Sigmoid colon (tissue), 7 donors: Measurements from ENCODE around the gene CDCA7L. TPM values are rescaled to one million over a fixed set of nuclear protein-coding genes. Genes with fewer than 3 reads are reported as not detected.

Experiments used
- DNase-seq: peaks from one replicate; pipeline ENCODE4 v3.0.0-alpha.2; 2019
- H3K27ac ChIP-seq, 4 donors: fragments of 200-600 bp; sonication (generic); one replicate each; pipeline ENCODE4 v1.5.1; 2016 to 2019; ENCODE audit warnings: mild to moderate bottlenecking in 1 of 4
- H3K27me3 ChIP-seq, 3 donors: fragments of 200-600 bp; sonication (generic); one replicate each; pipeline ENCODE4 v1.5.1; 2019; ENCODE audit warnings: mild to moderate bottlenecking in 1 of 3
- H3K36me3 ChIP-seq, 4 donors: fragments of 200-600 bp; sonication (generic); one replicate each; pipeline ENCODE4 v1.5.1; 2016 to 2019
- H3K4me1 ChIP-seq, 4 donors: fragments of 200-600 bp; sonication (generic); one replicate each; pipeline ENCODE4 v1.5.1; 2017 to 2019
- H3K4me3 ChIP-seq, 4 donors: fragments of 200-600 bp; sonication (generic); one replicate each; pipeline ENCODE4 v1.5.1; 2017 to 2019; ENCODE audit warnings: mild to moderate bottlenecking in 2 of 4, moderate library complexity in 1 of 4
- H3K9me3 ChIP-seq, 4 donors: fragments of 200-600 bp in 3 of 4; sonication (generic) in 3 of 4; one replicate each; pipeline versions ENCODE4 v1.5.1 to v1.6.1; 2013 to 2019
- CTCF ChIP-seq, 4 experiments: fragments of 450-650 bp in 3 of 4; fragments of 200-600 bp in 1 of 4; IDR thresholded peaks; one replicate each; pipeline ENCODE4 v1.5.1; 2016 to 2019; ENCODE audit warnings: antibody characterized with exemption in 4 of 4, mild to moderate bottlenecking in 3 of 4, moderate library complexity in 2 of 4
- EP300 ChIP-seq, 4 donors: sonication (generic); formaldehyde crosslinking; IDR thresholded peaks; one replicate each; pipeline ENCODE4 v1.6.1; 2017; ENCODE audit warnings: antibody characterized with exemption in 4 of 4
- POLR2A ChIP-seq, 2 donors: fragments of 450-650 bp; IDR thresholded peaks; one replicate each; pipeline ENCODE4 v1.6.1; 2016; ENCODE audit warnings: antibody characterized with exemption in 2 of 2, mild to moderate bottlenecking in 2 of 2, moderate library complexity in 2 of 2
- POLR2AphosphoS5 ChIP-seq, 4 donors: sonication (generic); formaldehyde crosslinking; IDR thresholded peaks; one replicate each; pipeline ENCODE4 v1.6.1; 2017; ENCODE audit warnings: antibody characterized with exemption in 4 of 4
- WGBS, 2 donors: extraction: QIAGEN DNeasy Blood & Tissue Kit; methylation state at CpG; one replicate each; pipeline ENCODE4 v1.1.7; 2013; 5-methylcytosine and 5-hydroxymethylcytosine counted together
- intact Hi-C: fragments of 100-400 bp; cut with DNase I; formaldehyde crosslinking; loops from one replicate; pipeline ENCODE4 v1.15.1; 2023
- polyA plus RNA-seq, 3 donors: library from polyadenylated mRNA; stranded (reverse); fragments of 200-250 nt; gene quantifications; one replicate each; pipeline ENCODE4 v1.2.3, GENCODE V29; 2013
- total RNA-seq, 4 donors: library from RNA; depleted of rRNA; stranded (reverse); fragments of >200 nt; gene quantifications; one replicate each; pipeline ENCODE4 v1.1.0, GENCODE V29; 2016
- donor health status: healthy with polysubstance abuse.
- donor health status: Bipolar disorder and iron deficiency.
- donor health status: healthy.

Gene CDCA7L
- total and polyA plus RNA-seq, 7 donors: 12.3 to 55.9 (median 23.5) TPM

GRCh38 chr7:21911341-21911875 is 34.3 kb downstream of the CDCA7L start:
- no peak for TF ChIP-seq EP300 (IDR thresholded peaks at IDR 0.05)
- TF ChIP-seq POLR2A (IDR thresholded peaks at IDR 0.05): no peak
- TF ChIP-seq CTCF (IDR thresholded peaks at IDR 0.05): no peak
- no peak for TF ChIP-seq POLR2AphosphoS5 (IDR thresholded peaks at IDR 0.05)
- Histone ChIP-seq H3K4me3 (no peak overlapping the region), H3K9me3 (no peaks in the 10 kb centered on the region), H3K27me3 (no peaks in the 10 kb centered on the region), H3K4me1 (peaks cover 0 to 32% (median 23%) of the 10 kb centered on the region in 4 donors), H3K27ac (peak overlapping the region in 1 of 4 donors; percentile 37), H3K36me3 (peaks cover under 1 to 34% (median 7%) of the 10 kb centered on the region in 4 donors)
- no peak for DNase-seq
- 87% methylated on average over 8 of the region's 8 CpGs for WGBS, 2 donors
- intact Hi-C loops: loop anchor here (10.0 kb wide), 1 partner anchor 93 kb away; no protein-coding TSS in a partner anchor

DNA sequence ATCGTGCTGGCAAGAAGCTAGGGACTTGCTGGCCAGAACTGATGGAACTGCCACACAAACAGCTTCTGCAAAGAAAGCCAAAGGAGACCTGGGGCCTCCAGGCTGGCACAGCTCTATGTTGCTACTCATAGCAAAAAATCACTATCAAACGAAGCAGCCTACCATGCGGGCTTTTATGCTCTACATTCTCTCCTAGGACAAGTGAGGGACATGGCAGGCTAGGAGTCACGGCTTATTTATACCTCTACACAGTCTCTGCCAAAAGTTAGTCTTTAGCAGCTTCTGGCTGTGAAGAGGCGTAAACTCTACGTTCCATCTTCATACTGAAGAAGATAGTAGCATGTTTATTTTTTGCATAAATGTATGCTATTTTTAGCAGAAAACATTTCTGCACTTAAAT is 35.4 kb downstream of the CDCA7L start:
- intact Hi-C loops: loop anchor here (10.0 kb wide), 1 partner anchor 95 kb away; no protein-coding TSS in a partner anchor
- Histone ChIP-seq H3K4me1 (peaks cover 0 to 32% (median 23%) of the 10 kb centered on the region in 4 donors), H3K36me3 (peaks cover 12 to 40% (median 15%) of the 10 kb centered on the region in 4 donors), H3K4me3 (no peak overlapping the region), H3K27ac (peak overlapping the region in 1 of 4 donors; percentile 1), H3K27me3 (no peaks in the 10 kb centered on the region), H3K9me3 (no peaks in the 10 kb centered on the region)
- DNase-seq: no peak
- TF ChIP-seq POLR2AphosphoS5 (IDR thresholded peaks at IDR 0.05) (no peak), POLR2A (IDR thresholded peaks at IDR 0.05) (no peak)
- 90 to 91% methylated on average over 6 of the region's 6 CpGs for WGBS, 2 donors

DNA sequence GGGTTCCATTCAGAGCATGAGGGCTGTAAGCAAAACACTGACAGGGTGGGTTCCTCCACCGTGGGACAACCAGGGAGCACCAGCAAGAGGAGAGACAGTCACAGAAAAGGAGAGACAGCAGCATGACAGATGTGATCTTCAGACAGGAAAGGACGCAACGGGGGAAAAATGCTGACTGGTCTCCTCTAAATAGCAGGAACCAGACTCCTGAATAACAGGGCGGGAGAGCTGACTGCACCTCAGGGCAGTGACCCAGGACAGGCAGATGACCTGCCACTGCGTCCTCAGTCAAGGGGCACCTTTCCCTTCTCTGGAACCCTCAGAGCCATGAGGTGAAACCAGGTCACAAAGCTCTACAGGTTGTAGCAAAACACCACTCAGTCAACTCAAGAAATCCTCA is 37.0 kb downstream of the CDCA7L start:
- WGBS, 2 donors: 91 to 94% methylated on average over 5 of the region's 5 CpGs
- intact Hi-C loops: no loop called here

DNA sequence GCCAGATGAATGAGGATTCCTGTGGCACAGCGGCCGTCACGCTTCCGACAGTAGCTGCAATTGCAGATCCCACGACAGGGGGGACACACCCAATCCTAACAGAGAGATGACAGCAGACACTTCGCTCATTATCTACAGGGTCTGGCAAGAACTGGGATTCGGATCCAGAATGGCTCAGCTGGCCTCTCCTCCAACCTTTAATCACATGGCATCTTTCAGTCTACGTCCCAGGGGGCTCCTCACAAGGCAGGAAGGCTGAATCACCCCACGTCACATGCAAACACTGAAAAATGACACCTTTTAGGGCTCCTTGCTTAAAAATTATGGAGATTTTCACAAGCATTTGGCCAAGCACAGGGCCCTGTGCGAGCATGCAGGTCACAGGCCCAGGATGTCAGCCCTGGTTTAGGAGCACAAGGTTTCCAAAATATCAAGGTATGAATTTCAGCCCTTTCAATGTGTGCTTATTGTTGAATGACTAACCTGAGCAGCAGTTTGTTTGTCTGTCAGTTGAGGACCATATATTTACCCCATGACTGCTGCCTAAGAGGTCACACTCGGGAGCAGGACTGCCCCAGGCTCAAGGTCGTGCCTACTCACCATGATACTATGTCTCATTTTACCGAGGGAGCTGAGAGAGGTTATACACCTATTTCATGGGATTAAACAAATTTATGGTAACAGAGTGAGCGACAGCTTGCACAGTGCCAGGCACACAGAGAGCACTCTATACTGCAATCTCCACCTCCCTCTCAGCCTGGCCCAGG is 42.5 kb downstream of the CDCA7L start:
- intact Hi-C loops: no loop called here
- Histone ChIP-seq H3K36me3 (peaks cover 21 to 95% (median 45%) of the 10 kb centered on the region in 4 donors), H3K4me3 (no peak overlapping the region), H3K4me1 (no peaks in the 10 kb centered on the region), H3K27me3 (no peaks in the 10 kb centered on the region), H3K9me3 (no peaks in the 10 kb centered on the region), H3K27ac (no peak overlapping the region)
- 95% methylated on average over 14 of the region's 14 CpGs for WGBS, 2 donors
- TF ChIP-seq POLR2A (IDR thresholded peaks at IDR 0.05): no peak
- no peak for TF ChIP-seq EP300 (IDR thresholded peaks at IDR 0.05)
- no peak for TF ChIP-seq CTCF (IDR thresholded peaks at IDR 0.05)
- TF ChIP-seq POLR2AphosphoS5 (IDR thresholded peaks at IDR 0.05): no peak
- DNase-seq: no peak

More for the DNA sequence above, 37.0 kb downstream of the CDCA7L start:
- H3K9me3 ChIP-seq: no peaks in the 10 kb centered on the region
- H3K4me1 ChIP-seq: peaks cover 0 to 32% (median 23%) of the 10 kb centered on the region in 4 donors
- TF ChIP-seq POLR2A (IDR thresholded peaks at IDR 0.05): no peak
- no peak for TF ChIP-seq EP300 (IDR thresholded peaks at IDR 0.05)
- no peak for TF ChIP-seq CTCF (IDR thresholded peaks at IDR 0.05)
- no peak for TF ChIP-seq POLR2AphosphoS5 (IDR thresholded peaks at IDR 0.05)
- DNase-seq: no peak
- no peaks in the 10 kb centered on the region for H3K27me3 ChIP-seq
- no peak overlapping the region for H3K4me3 ChIP-seq
- peaks cover 13 to 45% (median 25%) of the 10 kb centered on the region in 4 donors for H3K36me3 ChIP-seq
- H3K27ac ChIP-seq: no peak overlapping the region

DNA sequence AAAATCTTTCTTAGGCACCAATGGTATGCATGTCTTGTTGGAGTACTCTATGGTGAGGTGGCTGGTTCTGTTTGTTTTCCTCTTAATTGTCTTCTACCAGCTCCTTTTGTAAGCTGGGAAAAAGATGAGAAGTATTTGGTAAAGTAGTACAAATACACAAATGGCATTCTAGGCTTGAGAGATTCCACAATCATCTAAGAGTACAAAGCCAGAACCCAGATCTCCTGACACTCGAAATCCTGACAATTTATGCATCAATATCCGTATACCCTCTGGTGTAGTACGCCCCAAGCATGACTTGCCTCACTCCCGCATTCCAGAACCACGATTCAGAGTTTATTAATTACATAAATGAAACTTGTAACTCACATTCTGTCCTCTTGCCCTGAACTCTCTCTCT is 43.5 kb downstream of the CDCA7L start:
- peaks cover 21 to 85% (median 42%) of the 10 kb centered on the region in 4 donors for H3K36me3 ChIP-seq
- H3K9me3 ChIP-seq: no peaks in the 10 kb centered on the region
- TF ChIP-seq POLR2A (IDR thresholded peaks at IDR 0.05) (no peak), EP300 (IDR thresholded peaks at IDR 0.05) (no peak), POLR2AphosphoS5 (IDR thresholded peaks at IDR 0.05) (no peak)
- H3K4me3 ChIP-seq: no peak overlapping the region
- H3K27ac ChIP-seq: no peak overlapping the region
- no peaks in the 10 kb centered on the region for H3K27me3 ChIP-seq
- H3K4me1 ChIP-seq: no peaks in the 10 kb centered on the region
- 88 to 90% methylated on average over 5 of the region's 5 CpGs for WGBS, 2 donors
- no peak for DNase-seq
- intact Hi-C loops: no loop called here
